ENCODE data around the gene APOBEC3B. TPM values are rescaled to one million over a fixed set of nuclear protein-coding genes. Genes with fewer than 3 reads are reported as not detected.
A peak's percentile ranks its signal among the peaks of the same experiment; 100 is the strongest.

Gene APOBEC3B
- total and polyA plus RNA-seq, 3 experiments from 2014 or later = 0.55 to 7.3 (median 6.7) TPM

- H3K27me3 ChIP-seq (ENCODE audit: insufficient read depth, low read length, poor library complexity, severe bottlenecking) = no peaks in the 10 kb centered on the region
- POLR2A ChIA-PET = interaction anchor here (0.6 kb wide), 1 partner anchor 220 kb away, joined by 5 read pairs; no protein-coding TSS in a partner anchor
- no peaks in the 10 kb centered on the region for H3K4me1 Mint-ChIP-seq
These were observed 15.2 kb upstream of the APOBEC3B start for GRCh38 chr22:38966942-38967341.

DNA sequence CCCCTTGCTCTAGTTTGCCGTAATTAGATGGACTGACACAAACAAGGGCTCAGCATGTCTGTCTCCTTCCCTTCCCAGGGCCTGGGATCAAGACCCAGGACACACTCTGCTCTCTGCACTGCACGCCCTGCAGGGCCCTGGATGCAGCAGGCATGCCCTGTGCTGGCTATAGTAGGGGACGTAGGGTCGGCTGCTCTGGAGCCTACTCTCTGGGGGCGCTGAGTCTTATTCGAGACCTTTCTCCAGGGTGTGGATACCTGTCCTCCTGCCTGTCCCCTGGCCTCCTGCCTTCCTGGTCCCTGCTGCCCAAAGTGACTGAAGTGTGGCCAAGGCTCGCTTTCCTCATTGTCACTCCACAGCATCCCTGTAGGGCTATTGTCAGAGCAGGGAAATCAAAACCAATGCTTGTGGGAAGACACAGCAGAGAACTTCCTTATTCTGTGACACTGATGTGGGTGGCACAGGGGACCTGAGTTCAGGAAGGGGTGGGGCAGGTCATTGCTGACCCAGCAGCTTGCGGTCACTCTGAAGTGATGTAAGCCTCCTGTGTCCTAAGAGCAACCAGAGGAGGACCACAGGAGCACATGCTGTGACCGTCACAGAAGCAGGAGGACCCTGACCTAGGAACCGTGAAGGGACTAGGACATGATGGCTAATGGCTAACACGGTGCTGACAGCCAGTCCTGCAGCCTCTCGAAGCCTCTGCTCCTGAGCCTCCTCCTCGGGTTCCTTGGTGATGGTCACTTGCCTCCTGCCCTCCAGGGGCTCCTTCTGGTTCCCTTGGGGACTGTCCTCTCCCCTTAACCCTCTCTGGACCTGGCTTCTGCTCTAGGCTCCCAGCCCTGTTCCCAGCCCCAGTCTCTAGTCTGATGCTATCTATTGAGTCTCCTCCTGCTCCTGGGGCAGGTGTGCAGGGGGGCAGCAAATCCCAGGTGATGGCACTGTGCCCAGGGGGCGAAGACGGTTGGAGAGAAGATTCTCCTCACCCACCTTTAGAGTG is 14.4 kb upstream of the APOBEC3B start:
- Histone ChIP-seq H3K27me3 (ENCODE audit: insufficient read depth, low read length, poor library complexity, severe bottlenecking) (no peaks in the 10 kb centered on the region), H3K9me3 (ENCODE audit: low read length) (no peaks in the 10 kb centered on the region), H3K36me3 (ENCODE audit: insufficient read depth, low read length) (no peaks in the 10 kb centered on the region), H3K4me1 (ENCODE audit: insufficient read depth, low read length) (no peaks in the 10 kb centered on the region), H3K4me3 (ENCODE audit: low read length) (no peak overlapping the region), H3K27ac (ENCODE audit: low read depth, low read length) (no peak overlapping the region)
- ChIA-PET POLR2A (no interaction called here), CTCF (no interaction called here)
- Mint-ChIP-seq H3K27me3 (peaks cover 26 to 35% of the 10 kb centered on the region in 2 donors), H3K36me3 (no peaks in the 10 kb centered on the region), H3K4me1 (no peaks in the 10 kb centered on the region), H3K27ac (no peak overlapping the region), H3K4me3 (no peak overlapping the region), H3K9me3 (no peaks in the 10 kb centered on the region)
- DNase-seq = peak in 1 of 5 donors; percentile 25

More at GRCh38 chr22:38966942-38967341, 15.2 kb upstream of the APOBEC3B start:
- Histone ChIP-seq H3K36me3 (ENCODE audit: insufficient read depth, low read length) (no peaks in the 10 kb centered on the region), H3K27ac (ENCODE audit: low read depth, low read length) (no peak overlapping the region), H3K4me1 (ENCODE audit: insufficient read depth, low read length) (no peaks in the 10 kb centered on the region), H3K4me3 (ENCODE audit: low read length) (no peak overlapping the region), H3K9me3 (ENCODE audit: low read length) (no peaks in the 10 kb centered on the region)
- peaks cover 22 to 35% of the 10 kb centered on the region in 2 donors for H3K27me3 Mint-ChIP-seq
- H3K27ac Mint-ChIP-seq = no peak overlapping the region
- H3K4me3 Mint-ChIP-seq = no peak overlapping the region
- H3K9me3 Mint-ChIP-seq = no peaks in the 10 kb centered on the region
- no peak for DNase-seq
- CTCF ChIA-PET = no interaction called here
- no peaks in the 10 kb centered on the region for H3K36me3 Mint-ChIP-seq

- no peaks in the 10 kb centered on the region for H3K4me1 ChIP-seq (ENCODE audit: insufficient read depth, low read length)
- DNase-seq = no peak
- H3K36me3 Mint-ChIP-seq = no peaks in the 10 kb centered on the region
- peaks cover 23 to 30% of the 10 kb centered on the region in 2 donors for H3K27me3 Mint-ChIP-seq
- no peaks in the 10 kb centered on the region for H3K27me3 ChIP-seq (ENCODE audit: insufficient read depth, low read length, poor library complexity, severe bottlenecking)
- ChIA-PET POLR2A (no interaction called here), CTCF (interaction anchor here (0.9 to 3.8 kb wide), 3 partner anchors 16 to 99 kb away, joined by 3 to 21 read pairs (median 3); no protein-coding TSS in a partner anchor)
- no peak overlapping the region for H3K27ac ChIP-seq (ENCODE audit: low read depth, low read length)
- H3K4me3 Mint-ChIP-seq = no peak overlapping the region
- no peaks in the 10 kb centered on the region for H3K9me3 ChIP-seq (ENCODE audit: low read length)
- no peaks in the 10 kb centered on the region for H3K36me3 ChIP-seq (ENCODE audit: insufficient read depth, low read length)
- H3K9me3 Mint-ChIP-seq = no peaks in the 10 kb centered on the region
- H3K4me3 ChIP-seq (ENCODE audit: low read length) = no peak overlapping the region
- peaks cover 2 to 5% (median 3%) of the 10 kb centered on the region in 3 donors for H3K4me1 Mint-ChIP-seq
- no peak overlapping the region for H3K27ac Mint-ChIP-seq
These were observed 13.3 kb upstream of the APOBEC3B start for GRCh38 chr22:38968801-38969200.

DNA sequence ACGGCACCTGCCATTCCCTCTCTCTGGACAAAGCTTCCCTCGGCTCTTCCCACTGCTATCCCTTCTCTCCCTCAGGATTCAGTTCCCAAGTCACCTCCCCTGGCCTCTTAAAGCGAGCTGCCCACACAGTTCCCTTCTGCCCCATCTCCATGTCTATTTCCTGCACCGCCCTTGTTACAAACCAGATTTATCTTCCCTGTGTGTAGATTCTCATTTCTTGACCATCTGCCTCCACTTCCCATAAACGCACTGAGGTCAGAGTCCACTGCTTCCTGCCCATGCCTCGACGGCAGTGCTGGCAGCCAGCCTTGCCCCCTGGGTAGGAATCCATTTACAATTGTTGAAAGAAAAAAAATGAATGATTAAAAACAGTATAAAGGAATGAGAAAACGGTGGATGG is 11.6 kb upstream of the APOBEC3B start:
- ChIA-PET POLR2A (interaction anchor here (0.6 to 0.7 kb wide), 2 partner anchors 495 to 1037 kb away, joined by 3 read pairs; no protein-coding TSS in a partner anchor), CTCF (interaction anchor here (0.7 to 3.8 kb wide), 4 partner anchors 32 to 1234 kb away, joined by 3 to 21 read pairs (median 5); no protein-coding TSS in a partner anchor)
- no peaks in the 10 kb centered on the region for H3K4me1 ChIP-seq (ENCODE audit: insufficient read depth, low read length)
- no peak overlapping the region for H3K27ac ChIP-seq (ENCODE audit: low read depth, low read length)
- Mint-ChIP-seq H3K27ac (no peak overlapping the region), H3K9me3 (no peaks in the 10 kb centered on the region), H3K4me3 (no peak overlapping the region), H3K4me1 (peaks cover 2 to 5% (median 4%) of the 10 kb centered on the region in 3 donors), H3K36me3 (no peaks in the 10 kb centered on the region), H3K27me3 (peaks cover 21 to 27% of the 10 kb centered on the region in 2 donors)
- H3K36me3 ChIP-seq (ENCODE audit: insufficient read depth, low read length) = no peaks in the 10 kb centered on the region
- peak in 1 of 5 donors; percentile 22 for DNase-seq
- no peaks in the 10 kb centered on the region for H3K9me3 ChIP-seq (ENCODE audit: low read length)
- no peak overlapping the region for H3K4me3 ChIP-seq (ENCODE audit: low read length)
- H3K27me3 ChIP-seq (ENCODE audit: insufficient read depth, low read length, poor library complexity, severe bottlenecking) = no peaks in the 10 kb centered on the region

GRCh38 chr22:38971202-38971601 is 10.9 kb upstream of the APOBEC3B start:
- no peak overlapping the region for H3K27ac Mint-ChIP-seq
- H3K36me3 Mint-ChIP-seq = no peaks in the 10 kb centered on the region
- no peak overlapping the region for H3K27ac ChIP-seq (ENCODE audit: low read depth, low read length)
- ChIA-PET POLR2A (no interaction called here), CTCF (interaction anchor here (1.1 to 3.8 kb wide), 4 partner anchors 32 to 203 kb away, joined by 3 to 21 read pairs (median 5); no protein-coding TSS in a partner anchor)
- peak in 1 of 5 donors; percentile 30 for DNase-seq
- no peak overlapping the region for H3K4me3 Mint-ChIP-seq
- H3K4me3 ChIP-seq (ENCODE audit: low read length) = no peak overlapping the region
- H3K9me3 Mint-ChIP-seq = no peaks in the 10 kb centered on the region
- H3K4me1 Mint-ChIP-seq = peaks cover 2 to 5% (median 4%) of the 10 kb centered on the region in 3 donors
- H3K27me3 Mint-ChIP-seq = peaks cover 17 to 27% of the 10 kb centered on the region in 2 donors
- no peaks in the 10 kb centered on the region for H3K4me1 ChIP-seq (ENCODE audit: insufficient read depth, low read length)
- no peaks in the 10 kb centered on the region for H3K27me3 ChIP-seq (ENCODE audit: insufficient read depth, low read length, poor library complexity, severe bottlenecking)
- no peaks in the 10 kb centered on the region for H3K9me3 ChIP-seq (ENCODE audit: low read length)
- no peaks in the 10 kb centered on the region for H3K36me3 ChIP-seq (ENCODE audit: insufficient read depth, low read length)

DNA sequence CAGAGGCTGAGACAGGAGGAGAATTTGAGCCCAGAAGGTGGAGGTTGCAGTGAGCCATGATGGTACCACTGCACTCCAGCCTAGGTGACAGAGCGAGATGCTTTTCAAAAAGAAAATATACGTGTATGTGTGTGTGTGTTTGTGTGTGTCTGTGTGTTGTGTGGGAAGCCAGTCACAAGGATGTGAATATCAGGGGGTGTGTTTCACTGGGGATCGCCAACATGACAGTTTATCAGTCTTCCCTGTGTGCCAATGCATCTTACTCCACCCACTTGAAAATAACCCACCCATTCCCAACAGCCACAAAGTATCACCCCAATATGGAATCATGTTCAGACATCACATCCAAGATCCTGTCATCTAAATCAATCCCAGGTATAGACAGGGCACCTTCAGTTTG is 10.4 kb upstream of the APOBEC3B start:
- Mint-ChIP-seq H3K27ac (peak overlapping the region in 1 of 8 donors; percentile 47), H3K4me3 (no peak overlapping the region), H3K9me3 (no peaks in the 10 kb centered on the region), H3K36me3 (no peaks in the 10 kb centered on the region), H3K4me1 (peaks cover 2 to 5% (median 4%) of the 10 kb centered on the region in 3 donors), H3K27me3 (peaks cover 16 to 22% of the 10 kb centered on the region in 2 donors)
- no peaks in the 10 kb centered on the region for H3K9me3 ChIP-seq (ENCODE audit: low read length)
- CTCF ChIA-PET = interaction anchor here (1.1 to 3.8 kb wide), 4 partner anchors 28 to 103 kb away, joined by 3 to 21 read pairs (median 6); no protein-coding TSS in a partner anchor
- no peak for DNase-seq
- H3K4me3 ChIP-seq (ENCODE audit: low read length) = no peak overlapping the region
- POLR2A ChIA-PET = no interaction called here
- no peaks in the 10 kb centered on the region for H3K36me3 ChIP-seq (ENCODE audit: insufficient read depth, low read length)
- no peak overlapping the region for H3K27ac ChIP-seq (ENCODE audit: low read depth, low read length)
- H3K27me3 ChIP-seq (ENCODE audit: insufficient read depth, low read length, poor library complexity, severe bottlenecking) = no peaks in the 10 kb centered on the region
- H3K4me1 ChIP-seq (ENCODE audit: insufficient read depth, low read length) = no peaks in the 10 kb centered on the region

DNA sequence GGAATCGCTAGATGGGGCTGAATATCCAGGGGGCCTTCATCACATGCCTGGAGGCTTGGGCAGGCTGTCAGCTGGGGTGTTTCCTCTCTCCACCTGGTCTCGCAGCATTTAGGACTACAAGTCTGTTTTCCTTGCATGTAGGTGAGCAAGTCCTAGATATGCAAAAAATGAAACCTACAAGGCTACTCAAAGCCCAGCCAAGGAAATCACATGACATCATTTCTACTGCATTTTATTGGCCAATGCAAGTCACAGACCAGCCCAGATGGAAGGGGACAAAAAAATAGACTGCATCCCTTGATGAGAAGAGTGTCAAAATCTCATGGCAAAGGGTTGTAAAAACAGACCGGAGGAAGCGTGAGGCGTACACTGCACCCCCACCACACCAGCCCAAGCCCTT is 9.6 kb upstream of the APOBEC3B start:
- CTCF ChIA-PET = interaction anchor here (2.0 to 4.2 kb wide), 3 partner anchors 27 to 31 kb away, joined by 5 to 44 read pairs (median 21); no protein-coding TSS in a partner anchor
- no peaks in the 10 kb centered on the region for H3K9me3 Mint-ChIP-seq
- no peak overlapping the region for H3K4me3 Mint-ChIP-seq
- DNase-seq = no peak
- no peaks in the 10 kb centered on the region for H3K36me3 Mint-ChIP-seq
- H3K4me3 ChIP-seq (ENCODE audit: low read length) = no peak overlapping the region
- peaks cover 2 to 5% (median 4%) of the 10 kb centered on the region in 3 donors for H3K4me1 Mint-ChIP-seq
- H3K9me3 ChIP-seq (ENCODE audit: low read length) = no peaks in the 10 kb centered on the region
- no peaks in the 10 kb centered on the region for H3K36me3 ChIP-seq (ENCODE audit: insufficient read depth, low read length)
- no peaks in the 10 kb centered on the region for H3K4me1 ChIP-seq (ENCODE audit: insufficient read depth, low read length)
- POLR2A ChIA-PET = no interaction called here
- peak overlapping the region in 1 of 8 donors; percentile 64 for H3K27ac Mint-ChIP-seq
- H3K27me3 ChIP-seq (ENCODE audit: insufficient read depth, low read length, poor library complexity, severe bottlenecking) = no peaks in the 10 kb centered on the region
- no peak overlapping the region for H3K27ac ChIP-seq (ENCODE audit: low read depth, low read length)
- H3K27me3 Mint-ChIP-seq = peaks cover 16 to 17% of the 10 kb centered on the region in 2 donors

Measured in CD8-positive, alpha-beta memory T cell (primary cell).